Measurements from ENCODE around the gene PRAME. TPM values are rescaled to one million over a fixed set of nuclear protein-coding genes. Genes with fewer than 3 reads are reported as not detected.

PRAME gene
- total and polyA plus RNA-seq, 2 of the 13 experiments (the other 11 are each of a cell fraction or from before 2014, with no cell fraction given) = 0.11 to 0.83 TPM

- TF ChIP-seq ZNF142 (CRISPR knock-in tag; IDR thresholded peaks at IDR 0.05) (no peak), ZNF18 (CRISPR knock-in tag; IDR thresholded peaks at IDR 0.05; ENCODE audit: insufficient replicate concordance) (no peak), ZFP62 (CRISPR knock-in tag; IDR thresholded peaks at IDR 0.05) (no peak), ZNF556 (CRISPR knock-in tag; IDR thresholded peaks at IDR 0.05; ENCODE audit: borderline replicate concordance) (peak; percentile 40; the same call in 1 of the 2 replicates), DRAP1 (CRISPR knock-in tag; IDR thresholded peaks at IDR 0.05) (peak; percentile 95), CBX1 (IDR thresholded peaks at IDR 0.05; ENCODE audit: low read depth) (no peak), NBN (conservative IDR thresholded peaks at IDR 0.05) (no peak), RAD21 (CRISPR knock-in tag; IDR thresholded peaks at IDR 0.05) (no peak), ATF5 (CRISPR knock-in tag; IDR thresholded peaks at IDR 0.05; ENCODE audit: low read depth) (no peak), THRA (CRISPR knock-in tag; IDR thresholded peaks at IDR 0.05; ENCODE audit: borderline replicate concordance) (no peak), ZNF24 (IDR thresholded peaks at IDR 0.05) (no peak), KDM2A (CRISPR knock-in tag; IDR thresholded peaks at IDR 0.05; ENCODE audit: borderline replicate concordance, low read depth) (no peak), REL (CRISPR knock-in tag; conservative IDR thresholded peaks at IDR 0.05) (no peak), ZNF749 (CRISPR knock-in tag; IDR thresholded peaks at IDR 0.05; ENCODE audit: borderline replicate concordance) (no peak), TFE3 (CRISPR knock-in tag; IDR thresholded peaks at IDR 0.05) (peak; percentile 60; the same call in 1 of the 2 replicates), FOXO1 (CRISPR knock-in tag; IDR thresholded peaks at IDR 0.05) (no peak), HMGA1 (CRISPR knock-in tag; conservative IDR thresholded peaks at IDR 0.05) (no peak), ASH2L (IDR thresholded peaks at IDR 0.05; ENCODE audit: insufficient read length, low read depth, low read length) (no peak)
These were observed 38.9 kb downstream of the PRAME start, which contains the start of gene ZNF280A (continued) for GRCh38 chr22:22520020-22520656.

All from HepG2 (cell line).